ENCODE results near the gene DKK3. TPM values are rescaled to one million over a fixed set of nuclear protein-coding genes. Genes with fewer than 3 reads are reported as not detected.

DKK3 gene
- total RNA-seq, 4 donors from 2014 or later = 94.3 to 191 (median 127) TPM

DNA sequence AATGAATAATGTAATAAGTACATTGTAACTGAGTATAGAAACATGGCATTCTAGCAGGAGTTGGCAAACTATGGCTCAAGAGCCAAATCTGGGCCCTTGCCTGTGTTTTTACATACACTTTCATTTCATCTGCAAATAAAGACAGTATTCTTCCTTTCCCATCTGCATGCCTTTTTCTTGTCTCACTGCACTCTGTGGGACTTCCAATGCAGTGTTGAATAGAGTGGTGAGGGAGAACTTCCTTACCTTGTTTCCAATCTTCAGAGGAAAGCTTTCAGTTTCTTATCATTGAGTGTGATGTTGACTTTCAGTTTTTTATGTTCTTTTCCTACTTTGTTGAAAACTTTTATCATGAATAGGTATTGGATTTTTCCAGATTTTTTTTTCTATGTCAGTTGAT is 84.6 kb downstream of the DKK3 start:
- Histone ChIP-seq H3K4me3 (no peak overlapping the region), H3K27ac (replicated peaks in 1 of 4) (peak overlapping the region in 1 of 4 donors; percentile 4), H3K4me1 (peaks cover 0 to 5% (median 2%) of the 10 kb centered on the region in 4 donors), H3K9me3 (no peaks in the 10 kb centered on the region), H3K36me3 (peaks cover 0 to 48% (median 9%) of the 10 kb centered on the region in 4 donors), H3K27me3 (no peaks in the 10 kb centered on the region)
- TF ChIP-seq, protein P1, sequence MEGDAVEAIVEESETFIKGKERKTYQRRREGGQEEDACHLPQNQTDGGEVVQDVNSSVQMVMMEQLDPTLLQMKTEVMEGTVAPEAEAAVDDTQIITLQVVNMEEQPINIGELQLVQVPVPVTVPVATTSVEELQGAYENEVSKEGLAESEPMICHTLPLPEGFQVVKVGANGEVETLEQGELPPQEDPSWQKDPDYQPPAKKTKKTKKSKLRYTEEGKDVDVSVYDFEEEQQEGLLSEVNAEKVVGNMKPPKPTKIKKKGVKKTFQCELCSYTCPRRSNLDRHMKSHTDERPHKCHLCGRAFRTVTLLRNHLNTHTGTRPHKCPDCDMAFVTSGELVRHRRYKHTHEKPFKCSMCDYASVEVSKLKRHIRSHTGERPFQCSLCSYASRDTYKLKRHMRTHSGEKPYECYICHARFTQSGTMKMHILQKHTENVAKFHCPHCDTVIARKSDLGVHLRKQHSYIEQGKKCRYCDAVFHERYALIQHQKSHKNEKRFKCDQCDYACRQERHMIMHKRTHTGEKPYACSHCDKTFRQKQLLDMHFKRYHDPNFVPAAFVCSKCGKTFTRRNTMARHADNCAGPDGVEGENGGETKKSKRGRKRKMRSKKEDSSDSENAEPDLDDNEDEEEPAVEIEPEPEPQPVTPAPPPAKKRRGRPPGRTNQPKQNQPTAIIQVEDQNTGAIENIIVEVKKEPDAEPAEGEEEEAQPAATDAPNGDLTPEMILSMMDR (IDR thresholded peaks at IDR 0.05) = no peak
- no peak for TF ChIP-seq POLR2A (IDR thresholded peaks at IDR 0.05; ENCODE audit: low read depth)
- no peak for TF ChIP-seq EP300 (IDR thresholded peaks at IDR 0.05)
- no peak for TF ChIP-seq POLR2AphosphoS5 (IDR thresholded peaks at IDR 0.05)
- DNase-seq (ENCODE audit: extremely low spot score) = no peak
- intact Hi-C loops (cut with DNase I) = loop anchor here (10.0 kb wide), 1 partner anchor 351 kb away; no protein-coding TSS in a partner anchor

DNA sequence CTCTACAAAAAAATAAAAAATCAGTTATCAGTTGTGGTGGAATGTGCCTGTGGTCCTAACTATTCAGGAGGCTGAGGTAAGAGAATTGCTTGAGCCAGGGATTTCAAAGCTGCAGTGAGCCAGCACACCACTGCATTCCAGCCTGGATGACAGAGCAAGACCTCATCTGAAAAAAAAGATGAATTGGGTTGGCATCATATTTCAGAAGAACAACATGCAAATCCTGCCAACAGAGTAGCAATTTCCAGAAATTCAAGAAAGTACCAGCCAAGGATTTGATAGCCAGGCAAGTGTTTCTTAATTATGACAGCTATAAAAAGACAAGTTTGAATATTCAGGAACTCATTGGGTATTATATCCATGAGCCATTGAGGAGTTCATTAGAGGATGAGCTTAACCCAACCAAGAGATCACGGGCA is 91.4 kb downstream of the DKK3 start:
- intact Hi-C loops (cut with DNase I) = no loop called here
- peaks cover 12 to 19% (median 12%) of the 10 kb centered on the region in 4 donors for H3K4me1 ChIP-seq
- 93% methylated on average over 1 of the region's 1 CpG for WGBS
- H3K4me3 ChIP-seq = no peak overlapping the region
- H3K27me3 ChIP-seq = no peaks in the 10 kb centered on the region
- peak overlapping the region; percentile 7 to 61 (median 56) for H3K27ac ChIP-seq (replicated peaks in 1 of 4)
- H3K9me3 ChIP-seq = no peaks in the 10 kb centered on the region
- peaks cover 0 to 9% (median 2%) of the 10 kb centered on the region in 4 donors for H3K36me3 ChIP-seq
- DNase-seq (ENCODE audit: extremely low spot score) = no peak
- TF ChIP-seq POLR2AphosphoS5 (IDR thresholded peaks at IDR 0.05) = no peak
- TF ChIP-seq EP300 (IDR thresholded peaks at IDR 0.05) = no peak
- TF ChIP-seq, protein P1 (IDR thresholded peaks at IDR 0.05) = no peak
- no peak for TF ChIP-seq POLR2A (IDR thresholded peaks at IDR 0.05; ENCODE audit: low read depth)

DNA sequence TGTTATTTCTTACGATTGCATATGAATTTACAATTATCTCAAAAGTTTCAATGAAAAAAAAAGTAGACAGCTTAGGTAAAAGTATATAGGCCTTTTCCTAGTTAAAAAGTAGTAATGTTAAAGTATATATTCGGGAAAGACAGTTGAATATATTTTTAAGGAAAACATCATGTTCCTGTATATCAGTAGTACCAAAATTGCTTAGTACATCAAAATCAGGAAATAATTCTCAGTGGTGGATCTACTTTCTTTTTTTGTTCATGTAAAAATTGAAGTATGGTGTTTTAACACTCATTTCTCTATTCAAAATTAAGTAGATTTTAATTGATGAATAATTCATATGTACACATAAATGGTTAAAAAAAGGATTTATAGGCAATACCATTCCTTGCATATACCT is 92.8 kb downstream of the DKK3 start:
- DNase-seq (ENCODE audit: extremely low spot score) = no peak
- Histone ChIP-seq H3K27me3 (no peaks in the 10 kb centered on the region), H3K27ac (replicated peaks in 1 of 4) (no peak overlapping the region), H3K9me3 (no peaks in the 10 kb centered on the region), H3K36me3 (peaks cover 0 to 6% (median under 1%) of the 10 kb centered on the region in 4 donors), H3K4me3 (no peak overlapping the region), H3K4me1 (peaks cover 12 to 28% (median 16%) of the 10 kb centered on the region in 4 donors)
- 97% methylated on average over 2 of the region's 2 CpGs for WGBS
- no peak for TF ChIP-seq POLR2AphosphoS5 (IDR thresholded peaks at IDR 0.05)
- intact Hi-C loops (cut with DNase I) = no loop called here

DNA sequence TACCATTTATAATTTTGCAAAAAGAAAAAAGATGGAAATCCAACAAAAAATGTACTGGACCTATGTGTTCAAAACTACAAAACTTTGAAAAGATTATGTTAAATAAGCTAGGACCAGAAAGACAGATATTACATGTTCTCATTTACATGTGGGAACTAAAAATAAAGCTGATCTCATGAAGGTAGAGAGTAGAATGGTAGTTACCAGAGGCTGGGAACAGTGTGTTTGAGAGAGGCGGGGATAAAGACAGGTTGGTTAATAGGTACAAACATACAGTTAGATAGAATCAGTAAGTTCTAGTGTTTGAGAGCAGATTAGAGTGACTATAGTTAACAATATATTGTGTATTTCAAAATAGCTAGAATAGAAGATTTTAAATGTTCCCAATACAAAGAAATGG is 95.0 kb downstream of the DKK3 start:
- H3K36me3 ChIP-seq = peaks cover 0 to 9% (median 4%) of the 10 kb centered on the region in 4 donors
- TF ChIP-seq POLR2A (IDR thresholded peaks at IDR 0.05; ENCODE audit: low read depth) (no peak), EP300 (IDR thresholded peaks at IDR 0.05) (no peak), POLR2AphosphoS5 (IDR thresholded peaks at IDR 0.05) (no peak)
- TF ChIP-seq, protein P1 (IDR thresholded peaks at IDR 0.05) = no peak
- no peak overlapping the region for H3K27ac ChIP-seq (replicated peaks in 1 of 4)
- H3K27me3 ChIP-seq = no peaks in the 10 kb centered on the region
- peaks cover 12 to 49% (median 31%) of the 10 kb centered on the region in 4 donors for H3K4me1 ChIP-seq
- DNase-seq (ENCODE audit: extremely low spot score) = no peak
- no peak overlapping the region for H3K4me3 ChIP-seq
- intact Hi-C loops (cut with DNase I) = no loop called here
- 94% methylated on average over 1 of the region's 1 CpG for WGBS
- no peaks in the 10 kb centered on the region for H3K9me3 ChIP-seq

Other genes starting within 250 kb of the DKK3 start
- 100 to 1,000 TPM in 2 of 4 donors, 10 to 100 TPM in 2; 86.2 to 112 (median 96.5) TPM for gene USP47, start 166.7 kb downstream of the DKK3 start, total RNA-seq
- gene MICAL2, start 102.0 kb upstream of the DKK3 start, total RNA-seq = 100 to 1,000 TPM; 195 to 499 (median 259) TPM